Osteocyte (in vitro differentiated cells): ENCODE data around the gene ZBTB22. TPM values are rescaled to one million over a fixed set of nuclear protein-coding genes. Genes with fewer than 3 reads are reported as not detected.

Experiments used
- DNase-seq: peaks from one replicate; pipeline ENCODE4 v3.0.0; 2021; ENCODE audit warnings: mixed read lengths; ENCODE audit not compliant: unreplicated experiment; ENCODE audit errors: extremely low spot score
- H3K27ac Mint-ChIP-seq: one replicate; pipeline ENCODE4 v1.8.0; 2021; ENCODE audit warnings: mild to moderate bottlenecking, mixed read lengths; ENCODE audit not compliant: unreplicated experiment
- H3K27me3 Mint-ChIP-seq: one replicate; pipeline ENCODE4 v1.8.0; 2021; ENCODE audit warnings: mixed read lengths; ENCODE audit not compliant: unreplicated experiment
- H3K36me3 Mint-ChIP-seq: one replicate; pipeline ENCODE4 v1.8.0; 2021; ENCODE audit warnings: mixed read lengths; ENCODE audit not compliant: unreplicated experiment
- H3K4me1 Mint-ChIP-seq: one replicate; pipeline ENCODE4 v1.8.0; 2021; ENCODE audit warnings: mixed read lengths; ENCODE audit not compliant: unreplicated experiment
- H3K4me3 Mint-ChIP-seq: one replicate; pipeline ENCODE4 v1.8.0; 2021; ENCODE audit warnings: mild to moderate bottlenecking, moderate library complexity, mixed read lengths; ENCODE audit not compliant: unreplicated experiment
- H3K9me3 Mint-ChIP-seq: one replicate; pipeline ENCODE4 v1.8.0; 2021; ENCODE audit warnings: mixed read lengths; ENCODE audit not compliant: unreplicated experiment
- CTCF ChIP-seq: fragments of 200-600 bp; sonication (generic); IDR thresholded peaks from 2 replicates; pipeline ENCODE4 v1.5.0; 2021; ENCODE audit warnings: antibody characterized with exemption, mild to moderate bottlenecking, moderate library complexity
- total RNA-seq: library from RNA; stranded (reverse); gene quantifications from 2 replicates; pipeline ENCODE4 v1.2.1, GENCODE V29; 2021

The ZBTB22 gene
- total RNA-seq, 1 donor from 2014 or later, result 29.3 TPM

GRCh38 chr6:33290459-33290858, 27.1 kb downstream of the ZBTB22 start:
- H3K4me3 Mint-ChIP-seq, result peak overlapping the region; percentile 98
- peak overlapping the region; percentile 89 for H3K27ac Mint-ChIP-seq
- TF ChIP-seq CTCF, result no peak
- H3K36me3 Mint-ChIP-seq, result peaks cover 20% of the 10 kb centered on the region
- H3K27me3 Mint-ChIP-seq, result no peaks in the 10 kb centered on the region
- no peak for DNase-seq
- H3K9me3 Mint-ChIP-seq, result no peaks in the 10 kb centered on the region
- H3K4me1 Mint-ChIP-seq, result peaks cover 32% of the 10 kb centered on the region

GRCh38 chr6:33289784-33290315, 27.7 kb downstream of the ZBTB22 start:
- H3K27me3 Mint-ChIP-seq, result no peaks in the 10 kb centered on the region

GRCh38 chr6:33288921-33289783, 28.4 kb downstream of the ZBTB22 start, which contains the start of the genes PFDN6 and WDR46:
Gene PFDN6 (plus strand): TSS chr6:33289601. CDS start chr6:33289857, 256 bp downstream.
Gene WDR46 (minus strand): TSS chr6:33289239. CDS start chr6:33289170, 69 bp downstream.
- no peaks in the 10 kb centered on the region for H3K9me3 Mint-ChIP-seq
- no peak for DNase-seq
- H3K4me3 Mint-ChIP-seq, result peak within 1 kb of the TSS; percentile 98
- H3K4me1 Mint-ChIP-seq, result peaks cover 32% of the 10 kb centered on the region
- H3K27ac Mint-ChIP-seq, result peak within 1 kb of the TSS; percentile 89
- H3K36me3 Mint-ChIP-seq, result peaks cover 20% of the 10 kb centered on the region
- no peaks in the 10 kb centered on the region for H3K27me3 Mint-ChIP-seq
- no peak for TF ChIP-seq CTCF

More at GRCh38 chr6:33289784-33290315, 27.7 kb downstream of the ZBTB22 start:
- no peak for DNase-seq
- Mint-ChIP-seq H3K4me1 (peaks cover 32% of the 10 kb centered on the region), H3K4me3 (peak overlapping the region; percentile 98), H3K9me3 (no peaks in the 10 kb centered on the region), H3K27ac (peak overlapping the region; percentile 89), H3K36me3 (peaks cover 20% of the 10 kb centered on the region)
- no peak for TF ChIP-seq CTCF

GRCh38 chr6:33288141-33288920, 29.2 kb downstream of the ZBTB22 start:
- no peak for DNase-seq
- Mint-ChIP-seq H3K4me1 (peaks cover 32% of the 10 kb centered on the region), H3K4me3 (peak overlapping the region; percentile 98), H3K36me3 (peaks cover 16% of the 10 kb centered on the region), H3K9me3 (no peaks in the 10 kb centered on the region), H3K27me3 (no peaks in the 10 kb centered on the region), H3K27ac (peak overlapping the region; percentile 89)
- TF ChIP-seq CTCF, result no peak
